GM19372 (cell line): ENCODE results near the gene CERS1.
A peak's percentile ranks its signal among the peaks of the same experiment; 100 is the strongest.
"Not testable (repeated sequence)": the region's sequence is repeated elsewhere in the genome, so short reads cannot be mapped to it uniquely, and the experiment has no call there.

Source experiments
- ATAC-seq: cut with Tn5 transposase; IDR thresholded peaks from one replicate; pipeline ENCODE4 v1.9.1; 2021; ENCODE audit warnings: mild to moderate bottlenecking, low read depth, moderate library complexity; ENCODE audit not compliant: unreplicated experiment

Gene CERS1

GRCh38 chr19:18919086-18919899 lies 23.3 kb upstream of the CERS1 start, which contains the start of the genes COPE and DDX49:
TSS of gene COPE (minus strand) at chr19:18919387. CDS start at chr19:18919348, 39 bp downstream.
TSS of gene DDX49 (plus strand) at chr19:18919715. CDS start at chr19:18919742, 27 bp downstream.
- ATAC-seq = peak; percentile 94

- ATAC-seq = not testable (repeated sequence)
Observed at GRCh38 chr19:18917593-18917992, 21.6 kb upstream of the CERS1 start.

GRCh38 chr19:18915639-18916038 lies 19.7 kb upstream of the CERS1 start:
- ATAC-seq = no peak

- ATAC-seq = no peak
Observed at GRCh38 chr19:18913466-18913865, 17.5 kb upstream of the CERS1 start.

- ATAC-seq = no peak
Observed at GRCh38 chr19:18912933-18913332, 17.0 kb upstream of the CERS1 start.

GRCh38 chr19:18910801-18911436 lies 15.0 kb upstream of the CERS1 start:
- no peak for ATAC-seq

GRCh38 chr19:18910010-18910409 lies 14.1 kb upstream of the CERS1 start:
- ATAC-seq = no peak

- no peak for ATAC-seq
Observed at GRCh38 chr19:18908917-18909619, 13.1 kb upstream of the CERS1 start.

- ATAC-seq = no peak
Observed at GRCh38 chr19:18906605-18907519, 10.9 kb upstream of the CERS1 start.

- no peak for ATAC-seq
Observed at GRCh38 chr19:18905513-18906236, 9.7 kb upstream of the CERS1 start.

- ATAC-seq = no peak
Observed at GRCh38 chr19:18905058-18905456, 9.1 kb upstream of the CERS1 start.

GRCh38 chr19:18904334-18905057 lies 8.5 kb upstream of the CERS1 start:
- ATAC-seq = no peak

- no peak for ATAC-seq
Observed at GRCh38 chr19:18903156-18904037, 7.4 kb upstream of the CERS1 start.

GRCh38 chr19:18902519-18902918 lies 6.6 kb upstream of the CERS1 start:
- ATAC-seq = not testable (repeated sequence)

GRCh38 chr19:18901491-18901890 lies 5.5 kb upstream of the CERS1 start:
- no peak for ATAC-seq

GRCh38 chr19:18900700-18901481 lies 4.9 kb upstream of the CERS1 start:
- no peak for ATAC-seq
